GM06990 (cell line): ENCODE data around the gene SPSB4.

Experiments used
- DNase-seq: peaks from one replicate; pipeline ENCODE4 v3.0.0-alpha.2; 2011; ENCODE audit not compliant: insufficient read length; ENCODE audit errors: extremely low read depth
- H3K27me3 ChIP-seq: replicated peaks from 2 replicates; pipeline ENCODE4 v1.6.0; 2011; ENCODE audit warnings: low read length; ENCODE audit not compliant: control insufficient read depth, insufficient read depth
- H3K36me3 ChIP-seq: 2 replicates; pipeline ENCODE4 v1.5.1; 2011; ENCODE audit warnings: low read length; ENCODE audit not compliant: control insufficient read depth, insufficient read depth
- H3K4me3 ChIP-seq: replicated peaks from 2 replicates; pipeline ENCODE4 v1.5.1; 2011; ENCODE audit warnings: low read depth, mild to moderate bottlenecking, control low read depth, low read length
- TF ChIP-seq, protein P1 (sequence below): IDR thresholded peaks from 2 replicates; pipeline ENCODE4 v1.5.1; 2011; ENCODE audit warnings: low read length, control low read depth, mild to moderate bottlenecking, inconsistent platforms; ENCODE audit not compliant: insufficient read depth, poor library complexity, severe bottlenecking

SPSB4 gene

DNA sequence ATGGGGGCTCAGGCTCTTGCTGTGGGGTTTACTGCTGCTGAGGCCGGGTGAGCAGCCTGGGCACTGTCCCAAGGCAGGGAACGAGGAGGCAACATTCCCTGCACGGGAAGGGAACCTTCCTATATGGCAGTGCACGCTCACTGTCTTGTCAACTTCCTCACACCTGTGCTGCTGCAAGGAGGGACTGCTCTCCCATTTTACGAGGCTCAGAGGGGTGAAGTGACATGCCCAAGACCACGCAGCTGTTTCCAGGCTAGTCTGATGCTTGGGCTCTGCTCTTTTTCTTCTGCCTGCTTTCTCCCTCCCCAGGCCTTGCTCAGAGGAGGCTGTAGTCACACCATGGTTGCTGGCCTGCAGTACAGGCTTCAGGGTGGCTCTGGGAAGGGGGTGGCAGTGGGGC is 41.5 kb downstream of the SPSB4 start:
- no peaks in the 10 kb centered on the region for H3K36me3 ChIP-seq
- DNase-seq = no peak
- peaks cover 1% of the 10 kb centered on the region for H3K27me3 ChIP-seq

DNA sequence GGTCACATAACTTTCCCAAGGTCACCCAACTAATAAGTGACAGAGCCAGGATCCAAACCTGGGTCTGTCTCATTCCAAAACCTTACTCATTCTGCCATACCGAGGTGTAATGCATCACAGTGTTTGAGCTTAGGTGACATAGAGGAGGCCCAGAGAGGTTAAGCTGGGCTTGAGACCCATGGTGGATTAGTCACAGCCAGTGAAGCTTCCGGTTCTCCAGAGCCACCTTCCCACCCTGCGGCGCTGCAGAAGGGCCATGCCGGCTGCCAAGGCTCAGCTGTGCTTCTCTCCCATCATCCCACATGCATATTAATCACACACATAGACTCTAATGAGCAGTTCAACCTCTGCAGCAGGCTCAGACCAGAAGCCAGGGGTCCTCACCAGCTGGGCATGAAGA is 42.2 kb downstream of the SPSB4 start:
- H3K27me3 ChIP-seq = peaks cover 1% of the 10 kb centered on the region
- TF ChIP-seq, protein P1, sequence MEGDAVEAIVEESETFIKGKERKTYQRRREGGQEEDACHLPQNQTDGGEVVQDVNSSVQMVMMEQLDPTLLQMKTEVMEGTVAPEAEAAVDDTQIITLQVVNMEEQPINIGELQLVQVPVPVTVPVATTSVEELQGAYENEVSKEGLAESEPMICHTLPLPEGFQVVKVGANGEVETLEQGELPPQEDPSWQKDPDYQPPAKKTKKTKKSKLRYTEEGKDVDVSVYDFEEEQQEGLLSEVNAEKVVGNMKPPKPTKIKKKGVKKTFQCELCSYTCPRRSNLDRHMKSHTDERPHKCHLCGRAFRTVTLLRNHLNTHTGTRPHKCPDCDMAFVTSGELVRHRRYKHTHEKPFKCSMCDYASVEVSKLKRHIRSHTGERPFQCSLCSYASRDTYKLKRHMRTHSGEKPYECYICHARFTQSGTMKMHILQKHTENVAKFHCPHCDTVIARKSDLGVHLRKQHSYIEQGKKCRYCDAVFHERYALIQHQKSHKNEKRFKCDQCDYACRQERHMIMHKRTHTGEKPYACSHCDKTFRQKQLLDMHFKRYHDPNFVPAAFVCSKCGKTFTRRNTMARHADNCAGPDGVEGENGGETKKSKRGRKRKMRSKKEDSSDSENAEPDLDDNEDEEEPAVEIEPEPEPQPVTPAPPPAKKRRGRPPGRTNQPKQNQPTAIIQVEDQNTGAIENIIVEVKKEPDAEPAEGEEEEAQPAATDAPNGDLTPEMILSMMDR = no peak
- DNase-seq = no peak
- no peaks in the 10 kb centered on the region for H3K36me3 ChIP-seq
- H3K4me3 ChIP-seq = no peak overlapping the region

More for the DNA sequence above, 41.5 kb downstream of the SPSB4 start:
- H3K4me3 ChIP-seq = no peak overlapping the region
- TF ChIP-seq, protein P1 = no peak

DNA sequence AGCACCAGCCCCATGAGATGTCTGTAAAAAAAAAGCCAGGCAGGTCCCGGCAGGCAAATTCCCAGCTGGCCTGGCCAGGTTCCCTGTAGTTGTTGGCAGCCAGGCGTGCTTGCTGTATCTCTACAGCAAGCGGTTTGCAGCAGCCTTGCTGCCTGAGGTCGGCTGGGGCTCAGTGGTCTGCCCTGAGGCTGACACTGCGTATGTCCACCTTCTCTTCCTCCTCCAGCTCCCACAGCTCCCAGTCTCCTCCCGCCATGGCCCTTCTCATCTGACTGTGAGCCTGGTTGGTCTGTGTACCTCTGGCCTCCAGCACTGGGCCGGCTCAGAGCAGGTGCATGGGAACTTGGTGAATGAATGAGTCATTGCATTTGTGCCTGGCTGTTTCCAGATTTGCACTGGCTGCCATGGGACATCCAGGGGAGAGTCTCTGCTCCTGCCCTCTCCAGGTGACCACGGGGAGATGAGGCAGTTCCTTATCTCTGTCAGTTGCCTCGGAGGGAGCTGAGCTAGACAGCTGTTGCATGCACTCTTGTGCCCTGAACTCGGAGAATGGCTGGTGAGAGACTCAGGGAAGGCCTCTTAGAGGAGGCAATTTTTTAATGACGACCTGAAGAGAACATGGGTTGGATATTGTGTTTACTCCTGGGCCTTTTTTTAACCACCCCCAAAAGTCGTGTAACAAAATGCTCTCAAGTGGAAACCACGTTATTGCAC is 43.0 kb downstream of the SPSB4 start:
- TF ChIP-seq, protein P1 = no peak
- Histone ChIP-seq H3K36me3 (no peaks in the 10 kb centered on the region), H3K4me3 (no peak overlapping the region), H3K27me3 (peaks cover 1% of the 10 kb centered on the region)
- no peak for DNase-seq

DNA sequence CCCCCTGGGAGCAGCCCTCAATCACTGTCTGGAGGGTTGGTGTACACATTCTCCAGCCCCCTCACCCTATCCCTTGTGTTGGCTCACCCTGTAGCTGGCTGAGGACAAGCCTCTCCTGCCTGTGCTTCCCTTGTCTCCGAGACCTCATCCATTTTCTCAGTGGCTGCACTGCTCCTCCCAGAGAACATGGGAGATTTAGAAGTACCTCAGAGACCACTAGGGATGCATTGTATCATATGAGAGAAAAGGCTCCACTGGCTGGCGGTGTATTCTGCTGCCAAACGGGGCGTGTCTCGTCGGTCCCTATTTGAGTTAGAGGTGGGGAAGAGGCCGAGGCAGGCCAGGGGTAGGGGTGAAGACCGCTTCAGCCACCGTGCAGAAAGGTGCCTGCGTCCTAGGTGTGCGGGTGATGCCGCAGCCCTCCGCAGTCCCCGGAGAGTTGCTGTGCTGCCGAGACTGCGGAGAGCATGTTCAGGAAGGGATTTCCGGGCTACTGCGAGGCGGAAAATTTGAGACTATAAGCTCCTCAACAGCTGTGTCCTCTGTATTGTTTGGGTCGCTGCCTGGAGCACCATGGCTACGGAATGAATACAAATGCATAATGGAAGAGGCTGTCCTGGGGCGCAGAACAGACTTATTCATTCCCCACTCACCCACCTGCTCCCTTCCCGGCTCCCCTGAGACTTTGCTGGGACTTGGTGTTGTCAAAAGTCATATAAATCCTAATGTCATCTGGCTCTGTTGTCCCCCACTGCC is 43.8 kb downstream of the SPSB4 start:
- no peak overlapping the region for H3K4me3 ChIP-seq
- DNase-seq = no peak
- TF ChIP-seq, protein P1 = no peak
- no peaks in the 10 kb centered on the region for H3K36me3 ChIP-seq
- H3K27me3 ChIP-seq = peaks cover 1% of the 10 kb centered on the region

DNA sequence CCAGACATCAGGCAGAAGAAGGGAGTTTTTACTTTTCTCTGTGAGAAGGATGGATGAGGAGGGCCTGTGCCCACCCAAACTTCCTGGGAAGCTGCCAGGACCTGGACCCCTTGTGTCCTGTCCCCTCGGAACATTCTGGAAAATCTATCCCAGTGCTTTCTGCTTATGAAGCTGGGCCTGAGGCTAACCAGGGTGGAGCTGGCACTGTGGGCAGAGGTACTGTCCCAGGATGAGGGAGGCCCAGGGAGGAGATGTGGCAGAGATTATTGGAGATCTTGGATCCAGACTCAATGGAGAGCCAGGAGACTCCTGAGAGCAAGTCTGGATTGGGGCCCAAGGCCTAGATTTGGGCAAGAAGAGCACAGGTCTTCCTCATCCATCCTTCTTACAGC is 44.4 kb downstream of the SPSB4 start:
- H3K27me3 ChIP-seq = peaks cover 1% of the 10 kb centered on the region
- TF ChIP-seq, protein P1 = no peak
- H3K36me3 ChIP-seq = no peaks in the 10 kb centered on the region
- H3K4me3 ChIP-seq = no peak overlapping the region
- DNase-seq = no peak

DNA sequence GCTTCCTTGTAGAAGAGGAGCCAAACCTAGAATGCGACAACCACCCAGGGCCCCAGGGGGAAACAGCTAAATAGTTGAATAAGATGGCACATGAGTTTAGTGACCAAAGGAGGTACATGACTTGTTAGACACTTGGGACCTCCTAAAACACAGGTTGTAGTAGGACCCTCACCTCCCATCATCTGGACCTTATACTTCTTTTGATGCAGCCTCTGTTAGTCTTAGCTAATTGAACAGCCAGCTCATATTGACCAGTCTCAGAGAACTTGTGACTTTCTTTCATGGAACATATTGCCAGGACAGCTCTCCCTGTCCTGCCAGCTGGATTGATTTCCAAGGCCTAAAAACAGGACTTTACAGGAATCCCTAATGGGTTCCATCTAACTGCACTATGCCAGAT is 45.0 kb downstream of the SPSB4 start:
- TF ChIP-seq, protein P1 = no peak
- Histone ChIP-seq H3K4me3 (no peak overlapping the region), H3K27me3 (peaks cover 1% of the 10 kb centered on the region), H3K36me3 (no peaks in the 10 kb centered on the region)
- no peak for DNase-seq
